Measurements from ENCODE around the gene MTIF3.

MTIF3 gene

DNA sequence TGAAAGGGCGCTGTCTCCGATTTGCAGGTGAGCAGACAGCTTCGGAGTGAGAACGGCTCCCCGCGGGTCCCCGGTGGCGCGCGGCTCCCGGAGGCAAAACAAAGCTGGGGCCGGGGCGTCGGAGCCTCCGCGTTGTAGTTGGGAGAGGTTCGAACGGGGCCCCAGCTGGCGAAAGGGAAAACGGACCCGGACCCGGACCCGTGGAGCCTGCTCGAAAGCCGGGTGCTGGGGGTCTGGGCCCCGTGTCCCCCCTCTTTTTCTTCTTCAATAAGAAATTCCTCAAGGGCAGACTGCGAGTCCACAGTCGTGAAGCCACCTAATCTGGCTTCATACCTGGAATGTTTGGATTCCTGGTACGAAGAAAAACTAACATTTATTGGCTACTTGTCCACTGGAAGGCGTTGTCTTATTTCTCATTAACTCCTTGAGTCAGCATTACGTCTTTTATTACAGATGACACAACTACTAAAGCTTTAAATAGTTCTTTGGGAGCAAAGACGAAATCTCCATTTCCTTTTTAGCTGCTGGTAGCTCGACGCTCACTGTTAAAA lies 632 bp upstream of the MTIF3 start:
- no peak for DNase-seq

DNA sequence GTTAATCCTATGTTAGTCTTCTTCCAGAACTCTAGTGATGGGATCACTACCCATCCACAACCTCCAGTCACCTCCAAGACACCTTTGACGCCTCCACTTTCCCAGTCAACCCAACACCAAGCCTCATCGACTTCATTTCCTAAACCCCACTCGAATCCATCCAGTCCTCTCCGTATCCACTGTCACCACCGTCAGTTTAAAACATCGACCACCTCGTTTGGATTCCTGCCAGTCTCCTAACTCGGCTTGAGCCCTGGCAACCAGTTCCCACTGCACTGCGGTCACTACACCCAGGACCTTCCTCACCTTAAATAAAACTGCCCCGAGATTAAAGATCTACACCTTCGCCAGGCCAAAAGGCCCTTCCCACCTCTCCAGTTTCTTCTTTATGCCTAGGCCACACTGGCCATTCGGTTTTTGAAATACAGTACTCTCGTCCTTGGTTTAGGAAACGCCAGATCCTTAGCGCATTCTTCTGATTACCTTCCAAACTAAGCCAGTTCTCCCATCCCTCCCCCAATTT lies 1.2 kb downstream of the MTIF3 start:
- DNase-seq = no peak

GRCh38 chr13:27448308-27448707 lies 2.1 kb downstream of the MTIF3 start:
- no peak for DNase-seq

- DNase-seq = no peak
Measured at GRCh38 chr13:27446986-27447583, 3.3 kb downstream of the MTIF3 start.

- DNase-seq = no peak
Measured at GRCh38 chr13:27442797-27443196, 7.6 kb downstream of the MTIF3 start.

DNA sequence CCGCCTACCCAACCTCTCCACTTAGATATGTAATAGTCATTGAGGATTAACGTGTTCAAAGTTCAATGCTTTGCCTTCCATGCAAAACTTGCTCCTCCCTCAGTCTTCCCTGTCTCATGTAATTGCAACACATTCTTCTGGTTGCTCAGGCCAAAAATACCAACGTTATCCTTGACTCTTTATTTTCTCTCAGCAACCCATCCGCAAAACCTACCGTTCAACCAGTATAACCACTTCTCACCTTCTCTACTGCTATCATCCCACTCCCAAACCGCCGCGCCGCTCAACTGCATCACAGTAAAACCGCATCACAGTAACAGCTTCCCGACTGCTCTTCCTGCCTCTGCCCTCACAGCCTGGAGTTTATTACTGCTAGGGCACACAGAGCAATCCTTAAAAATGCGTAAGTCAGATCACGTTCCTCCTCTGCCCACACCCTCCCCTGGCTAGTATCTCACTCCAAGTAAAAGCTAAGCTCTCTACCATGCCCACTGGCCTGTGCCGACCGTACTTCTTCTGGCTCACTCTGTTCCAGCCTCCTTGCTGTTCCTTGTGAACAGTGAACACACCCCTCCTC lies 8.2 kb downstream of the MTIF3 start:
- no peak for DNase-seq

DNA sequence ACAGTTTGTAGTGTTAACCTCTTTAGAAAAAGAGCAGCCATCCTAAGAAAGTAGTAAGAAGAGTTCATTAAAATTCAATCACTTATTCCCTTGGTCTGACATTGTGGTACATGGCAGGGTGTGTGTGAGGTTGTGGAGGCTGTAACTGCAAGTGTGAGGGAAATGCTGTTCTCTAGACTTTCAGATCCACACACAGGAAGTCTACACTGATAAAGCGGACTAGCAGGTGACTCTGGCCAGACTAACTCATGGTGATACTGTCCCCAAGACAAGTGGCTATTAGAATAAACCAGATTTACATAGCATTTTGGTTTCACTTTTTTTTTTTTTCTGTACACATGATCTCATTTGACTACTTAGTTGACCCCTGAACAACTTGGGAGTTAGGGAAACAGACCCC lies 10.0 kb downstream of the MTIF3 start:
- DNase-seq = no peak

GRCh38 chr13:27437126-27437525 lies 13.2 kb downstream of the MTIF3 start:
- no peak for DNase-seq

DNA sequence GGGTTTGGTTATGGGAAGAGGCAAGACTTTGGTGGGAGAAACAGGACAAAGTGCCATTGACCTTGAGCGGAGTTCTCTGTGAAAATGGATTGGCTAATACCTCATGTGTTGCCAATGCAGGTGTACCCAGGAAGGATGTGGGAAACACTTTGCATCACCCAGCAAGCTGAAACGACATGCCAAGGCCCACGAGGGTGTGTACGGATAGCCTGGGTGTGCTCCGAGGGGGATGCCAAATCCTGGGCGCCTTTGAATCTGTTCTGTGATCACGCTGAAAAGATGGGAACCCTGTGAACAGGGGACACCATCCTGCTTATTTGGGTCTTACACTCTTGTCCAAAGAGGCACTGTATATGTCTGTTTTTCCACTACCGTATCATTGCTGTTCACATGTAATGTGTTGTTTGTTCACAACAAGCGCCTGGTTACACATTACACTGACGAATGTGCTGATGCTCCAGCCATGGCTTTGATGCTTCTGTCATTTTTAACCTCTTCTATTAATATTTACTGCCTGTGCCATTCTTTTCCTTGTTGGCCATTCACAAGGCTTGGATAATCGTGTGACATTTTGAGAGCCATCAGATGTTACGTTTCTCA lies 17.7 kb downstream of the MTIF3 start:
- no peak for DNase-seq

- no peak for DNase-seq
Measured at GRCh38 chr13:27432180-27432579, 18.2 kb downstream of the MTIF3 start.

DNA sequence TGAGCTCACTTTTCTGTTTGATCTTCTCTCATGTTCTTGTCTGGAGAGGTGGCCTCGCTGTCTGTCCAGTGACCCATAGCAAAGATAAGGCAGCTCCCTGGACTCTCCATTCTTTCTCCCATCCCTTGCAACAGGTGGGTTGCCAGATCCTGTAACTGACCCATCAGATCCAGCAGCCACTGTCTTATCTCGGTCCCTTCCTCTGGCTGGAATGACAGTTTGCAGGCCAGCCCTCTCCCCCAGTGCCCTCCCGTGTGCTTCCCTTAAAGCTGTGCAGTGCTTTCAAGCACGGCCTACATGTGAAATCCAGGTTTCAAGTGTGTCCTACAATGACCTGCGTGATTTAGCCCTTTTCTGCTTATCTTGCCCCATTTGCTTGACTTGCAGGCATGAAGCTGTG lies 22.2 kb downstream of the MTIF3 start:
- DNase-seq = no peak

- DNase-seq = no peak
Measured at GRCh38 chr13:27427641-27428040, 22.7 kb downstream of the MTIF3 start.

- DNase-seq = peak; percentile 30
Measured at GRCh38 chr13:27425918-27426630, 24.3 kb downstream of the MTIF3 start.

GRCh38 chr13:27425158-27425917 lies 25.0 kb downstream of the MTIF3 start:
- no peak for DNase-seq

- peak; percentile 66 for DNase-seq
Measured at GRCh38 chr13:27424246-27425157, 25.9 kb downstream of the MTIF3 start, which contains the start of gene GTF3A. Gene GTF3A, plus strand, starts transcription at chr13:27424619.

DNA sequence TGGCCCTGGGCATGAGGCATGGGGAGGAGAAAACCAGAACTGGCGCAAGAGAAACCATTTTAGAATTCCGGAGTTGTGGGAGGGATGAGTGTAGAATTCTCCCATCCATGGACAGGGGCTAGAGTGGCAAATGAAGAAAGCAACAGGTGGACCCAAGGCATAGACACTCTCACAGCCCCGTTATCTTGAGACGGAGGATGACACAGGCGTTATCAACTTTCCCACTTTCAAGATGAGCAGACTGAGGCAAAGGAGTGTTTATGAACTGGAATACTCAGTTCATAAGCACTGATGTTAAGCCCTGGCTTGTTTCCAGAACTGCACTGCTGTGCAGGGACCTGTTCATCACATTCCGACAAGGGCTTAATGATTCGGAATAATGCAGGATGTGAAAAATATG lies 27.0 kb downstream of the MTIF3 start:
- DNase-seq = no peak

- DNase-seq = no peak
Measured at GRCh38 chr13:27421101-27421871, 29.1 kb downstream of the MTIF3 start.

DNA sequence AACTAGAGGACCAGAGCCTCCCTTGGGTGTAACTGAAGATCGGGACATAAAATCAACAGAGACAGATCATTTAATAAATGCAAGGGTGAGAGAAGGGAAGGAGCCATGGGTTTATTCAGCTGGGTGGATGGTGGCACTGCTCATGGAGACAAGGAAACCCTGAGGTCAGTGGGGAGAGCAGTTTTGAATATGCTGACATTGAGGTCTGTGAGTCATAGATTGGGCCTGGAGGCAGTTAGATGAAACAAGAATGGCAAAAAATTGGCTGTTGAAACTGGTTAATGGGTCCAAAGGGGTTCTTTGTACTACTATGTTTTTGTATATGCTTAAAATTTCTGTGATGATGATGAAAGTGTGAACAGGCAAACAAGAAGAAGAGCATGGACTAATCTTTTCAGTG lies 31.0 kb downstream of the MTIF3 start:
- DNase-seq = no peak

- DNase-seq = no peak
Measured at GRCh38 chr13:27415116-27415515, 35.2 kb downstream of the MTIF3 start.

- no peak for DNase-seq
Measured at GRCh38 chr13:27411341-27411740, 39.0 kb downstream of the MTIF3 start.

GRCh38 chr13:27409013-27409412 lies 41.4 kb downstream of the MTIF3 start:
- DNase-seq = no peak
